ENCODE data around the gene PWWP2B.

Gene PWWP2B

DNA sequence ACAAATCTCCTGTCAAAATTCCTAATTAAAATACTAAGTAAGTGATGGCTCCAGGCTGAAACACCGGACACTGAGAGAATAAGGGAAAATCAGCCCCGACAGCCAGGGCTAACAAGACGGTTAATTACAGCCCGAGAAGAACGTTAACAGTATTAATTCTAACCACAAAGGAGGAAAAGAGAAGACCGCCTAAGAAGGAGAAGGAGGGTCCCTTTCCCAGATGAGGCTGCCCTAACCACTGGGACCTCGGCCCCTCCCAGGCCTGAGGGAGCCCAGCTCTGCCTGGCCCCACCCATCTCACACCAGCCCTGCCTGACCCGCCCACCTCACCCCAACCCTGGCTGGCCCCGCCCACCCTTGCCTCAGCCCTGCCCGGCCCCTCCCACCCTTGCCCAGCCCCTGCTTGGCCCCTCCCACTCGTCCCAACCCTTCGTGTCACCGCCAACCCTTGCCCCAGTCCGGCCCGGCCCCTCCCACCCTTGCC, 51.3 kb downstream of the PWWP2B start:
- no peaks in the 10 kb centered on the region for H3K27me3 ChIP-seq (ENCODE audit: control insufficient read depth, insufficient read depth, low read length)
- no peaks in the 10 kb centered on the region for H3K9me3 ChIP-seq (ENCODE audit: control insufficient read depth, low read length)
- H3K36me3 ChIP-seq (ENCODE audit: control insufficient read depth, insufficient read depth, low read length): no peaks in the 10 kb centered on the region
- H3K4me1 ChIP-seq (ENCODE audit: control insufficient read depth, insufficient read depth, low read length): peaks cover 59% of the 10 kb centered on the region
- H3K9ac ChIP-seq (ENCODE audit: low read length): peak overlapping the region; percentile 79
- H3K4me3 ChIP-seq (ENCODE audit: low read length): peak overlapping the region; percentile 14

DNA sequence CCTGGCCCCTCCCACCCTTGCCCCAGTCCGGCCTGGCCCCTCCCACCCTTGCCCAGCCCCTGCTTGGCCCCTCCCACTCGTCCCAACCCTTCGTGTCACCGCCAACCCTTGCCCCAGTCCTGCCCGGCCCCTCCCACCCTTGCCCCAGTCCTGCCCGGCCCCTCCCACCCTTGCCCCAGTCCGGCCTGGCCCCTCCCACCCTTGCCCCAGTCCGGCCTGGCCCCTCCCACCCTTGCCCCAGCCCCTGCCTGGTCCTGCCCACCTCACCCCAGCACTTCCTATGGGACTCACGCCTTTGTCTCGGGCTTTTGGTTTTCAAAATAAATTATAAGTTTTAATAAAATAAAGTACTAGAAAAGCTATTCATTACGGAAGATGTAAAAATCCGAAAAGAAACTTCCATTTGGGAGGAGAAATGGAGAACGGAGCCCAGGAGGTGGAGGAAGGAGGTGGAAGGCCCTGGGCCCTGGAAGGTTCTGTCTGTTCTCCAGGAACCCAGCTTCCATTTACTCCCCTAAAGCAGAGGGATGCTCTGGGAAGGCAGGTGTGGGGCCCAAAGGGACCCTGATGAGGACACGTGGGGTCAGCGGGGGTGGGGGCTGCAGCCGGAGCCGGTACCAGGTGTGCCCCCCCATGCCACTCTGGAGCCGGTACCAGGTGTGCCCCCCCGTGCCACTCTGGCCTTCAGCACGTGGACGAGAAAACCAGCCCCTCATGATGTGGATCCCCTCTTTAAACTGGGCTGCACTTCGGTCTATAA, 52.2 kb downstream of the PWWP2B start:
- H3K9ac ChIP-seq (ENCODE audit: low read length): peak overlapping the region; percentile 46
- no peaks in the 10 kb centered on the region for H3K9me3 ChIP-seq (ENCODE audit: control insufficient read depth, low read length)
- H3K4me3 ChIP-seq (ENCODE audit: low read length): no peak overlapping the region
- no peaks in the 10 kb centered on the region for H3K36me3 ChIP-seq (ENCODE audit: control insufficient read depth, insufficient read depth, low read length)
- H3K4me1 ChIP-seq (ENCODE audit: control insufficient read depth, insufficient read depth, low read length): peaks cover 68% of the 10 kb centered on the region
- H3K27me3 ChIP-seq (ENCODE audit: control insufficient read depth, insufficient read depth, low read length): no peaks in the 10 kb centered on the region

- no peak overlapping the region for H3K4me3 ChIP-seq (ENCODE audit: low read length)
- H3K4me1 ChIP-seq (ENCODE audit: control insufficient read depth, insufficient read depth, low read length): peaks cover 74% of the 10 kb centered on the region
- peak overlapping the region; percentile 46 for H3K9ac ChIP-seq (ENCODE audit: low read length)
- H3K9me3 ChIP-seq (ENCODE audit: control insufficient read depth, low read length): no peaks in the 10 kb centered on the region
- H3K27me3 ChIP-seq (ENCODE audit: control insufficient read depth, insufficient read depth, low read length): no peaks in the 10 kb centered on the region
- H3K36me3 ChIP-seq (ENCODE audit: control insufficient read depth, insufficient read depth, low read length): no peaks in the 10 kb centered on the region
Observed at GRCh38 chr10:132449811-132450181, 52.8 kb downstream of the PWWP2B start.

DNA sequence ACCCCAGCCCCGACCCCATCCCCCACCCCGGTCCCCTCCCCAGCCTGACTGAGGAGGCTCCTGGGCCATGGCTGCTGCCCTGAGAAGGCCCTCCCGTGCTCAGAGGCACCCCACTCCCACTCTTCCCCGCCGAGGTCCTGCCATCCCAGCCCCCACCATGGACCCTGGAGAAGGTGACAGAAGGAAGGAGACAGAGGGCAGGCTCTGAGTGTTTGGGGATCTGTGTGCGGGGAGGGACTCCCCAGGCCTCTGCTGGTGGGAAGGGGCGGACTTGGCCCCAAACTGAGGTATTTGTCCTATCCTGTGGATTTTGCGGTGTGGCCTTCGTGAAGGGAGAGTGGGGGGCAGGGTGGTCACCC, 53.4 kb downstream of the PWWP2B start:
- Histone ChIP-seq H3K36me3 (ENCODE audit: control insufficient read depth, insufficient read depth, low read length) (no peaks in the 10 kb centered on the region), H3K9me3 (ENCODE audit: control insufficient read depth, low read length) (no peaks in the 10 kb centered on the region), H3K9ac (ENCODE audit: low read length) (no peak overlapping the region), H3K27me3 (ENCODE audit: control insufficient read depth, insufficient read depth, low read length) (no peaks in the 10 kb centered on the region), H3K4me1 (ENCODE audit: control insufficient read depth, insufficient read depth, low read length) (peaks cover 80% of the 10 kb centered on the region), H3K4me3 (ENCODE audit: low read length) (no peak overlapping the region)

DNA sequence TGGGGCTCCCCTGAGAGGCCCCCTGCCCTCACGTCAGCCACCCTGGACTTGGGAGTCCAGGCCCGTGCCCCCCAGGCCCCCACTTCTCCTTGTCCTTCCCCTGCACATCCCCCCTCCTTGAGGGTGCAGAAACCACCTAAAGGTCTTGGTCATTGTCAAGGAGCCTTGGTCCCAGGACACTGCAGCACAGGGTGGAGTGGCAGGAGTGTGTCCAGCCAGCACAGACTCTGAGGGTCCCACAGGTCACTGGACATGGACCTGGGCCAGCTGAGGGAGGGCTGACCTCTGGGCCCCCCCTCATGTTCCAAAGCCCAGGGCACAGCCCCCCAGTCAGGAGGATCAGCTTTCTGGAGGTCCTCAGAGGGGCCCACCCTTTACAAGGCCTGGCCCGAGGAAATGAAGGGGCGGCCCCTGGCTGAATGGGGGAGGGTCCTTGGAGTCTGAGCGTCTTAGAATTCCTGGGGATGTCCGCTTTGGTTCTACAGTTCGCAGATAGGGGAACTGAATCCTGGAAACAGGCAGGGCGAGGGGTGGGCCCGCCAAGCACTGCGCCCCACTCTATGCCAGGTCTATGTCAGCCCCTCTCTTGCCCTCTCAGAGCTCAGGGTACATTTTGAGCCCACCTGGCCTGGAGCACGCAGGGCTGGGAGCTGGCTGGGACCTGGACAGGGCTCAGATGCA, 54.0 kb downstream of the PWWP2B start:
- H3K4me3 ChIP-seq (ENCODE audit: low read length): no peak overlapping the region
- no peaks in the 10 kb centered on the region for H3K9me3 ChIP-seq (ENCODE audit: control insufficient read depth, low read length)
- no peaks in the 10 kb centered on the region for H3K27me3 ChIP-seq (ENCODE audit: control insufficient read depth, insufficient read depth, low read length)
- no peaks in the 10 kb centered on the region for H3K36me3 ChIP-seq (ENCODE audit: control insufficient read depth, insufficient read depth, low read length)
- peaks cover 85% of the 10 kb centered on the region for H3K4me1 ChIP-seq (ENCODE audit: control insufficient read depth, insufficient read depth, low read length)
- H3K9ac ChIP-seq (ENCODE audit: low read length): peak overlapping the region; percentile 24

DNA sequence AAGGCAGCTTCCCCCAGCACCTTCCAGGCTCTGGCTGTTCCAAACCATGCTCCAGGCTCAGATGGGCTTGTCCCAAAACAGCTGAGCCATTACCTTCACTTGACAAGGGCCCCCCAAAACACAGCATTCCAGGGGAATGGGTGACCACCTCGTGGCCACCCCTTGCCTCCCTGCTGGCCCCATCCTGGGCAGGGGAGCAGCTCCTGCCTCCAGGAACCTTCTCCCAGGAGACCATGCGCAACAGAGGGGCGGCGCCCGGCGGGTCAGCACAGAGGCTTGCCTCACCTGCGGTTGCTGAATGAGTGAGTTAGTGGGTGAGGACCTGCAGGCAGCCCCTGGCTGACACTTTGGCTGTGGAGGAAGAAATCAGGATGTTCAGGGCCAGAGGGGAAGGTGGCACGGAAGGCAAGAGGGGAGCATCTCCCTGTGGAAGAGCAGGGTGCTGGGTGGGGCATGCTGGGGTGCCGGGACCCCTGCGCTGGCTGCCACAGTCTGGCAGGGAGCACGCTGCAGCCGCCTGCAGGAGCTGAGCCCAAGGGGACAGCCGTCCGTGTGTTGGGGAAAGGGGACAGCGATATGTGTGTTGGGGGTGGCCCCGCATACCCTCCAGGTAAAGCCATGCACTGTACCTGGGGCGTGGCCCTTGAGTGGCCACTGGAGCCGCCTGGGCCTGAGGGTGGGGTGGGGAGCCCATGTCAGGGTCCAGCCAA, 54.7 kb downstream of the PWWP2B start:
- peak overlapping the region; percentile 48 for H3K9ac ChIP-seq (ENCODE audit: low read length)
- no peaks in the 10 kb centered on the region for H3K36me3 ChIP-seq (ENCODE audit: control insufficient read depth, insufficient read depth, low read length)
- H3K4me1 ChIP-seq (ENCODE audit: control insufficient read depth, insufficient read depth, low read length): peaks cover 83% of the 10 kb centered on the region
- no peak overlapping the region for H3K4me3 ChIP-seq (ENCODE audit: low read length)
- no peaks in the 10 kb centered on the region for H3K9me3 ChIP-seq (ENCODE audit: control insufficient read depth, low read length)
- H3K27me3 ChIP-seq (ENCODE audit: control insufficient read depth, insufficient read depth, low read length): peaks cover 4% of the 10 kb centered on the region

GRCh38 chr10:132452216-132452650, 55.2 kb downstream of the PWWP2B start:
- H3K36me3 ChIP-seq (ENCODE audit: control insufficient read depth, insufficient read depth, low read length): no peaks in the 10 kb centered on the region
- H3K9me3 ChIP-seq (ENCODE audit: control insufficient read depth, low read length): no peaks in the 10 kb centered on the region
- peak overlapping the region; percentile 48 for H3K9ac ChIP-seq (ENCODE audit: low read length)
- H3K4me3 ChIP-seq (ENCODE audit: low read length): no peak overlapping the region
- H3K4me1 ChIP-seq (ENCODE audit: control insufficient read depth, insufficient read depth, low read length): peaks cover 77% of the 10 kb centered on the region
- H3K27me3 ChIP-seq (ENCODE audit: control insufficient read depth, insufficient read depth, low read length): peaks cover 4% of the 10 kb centered on the region

DNA sequence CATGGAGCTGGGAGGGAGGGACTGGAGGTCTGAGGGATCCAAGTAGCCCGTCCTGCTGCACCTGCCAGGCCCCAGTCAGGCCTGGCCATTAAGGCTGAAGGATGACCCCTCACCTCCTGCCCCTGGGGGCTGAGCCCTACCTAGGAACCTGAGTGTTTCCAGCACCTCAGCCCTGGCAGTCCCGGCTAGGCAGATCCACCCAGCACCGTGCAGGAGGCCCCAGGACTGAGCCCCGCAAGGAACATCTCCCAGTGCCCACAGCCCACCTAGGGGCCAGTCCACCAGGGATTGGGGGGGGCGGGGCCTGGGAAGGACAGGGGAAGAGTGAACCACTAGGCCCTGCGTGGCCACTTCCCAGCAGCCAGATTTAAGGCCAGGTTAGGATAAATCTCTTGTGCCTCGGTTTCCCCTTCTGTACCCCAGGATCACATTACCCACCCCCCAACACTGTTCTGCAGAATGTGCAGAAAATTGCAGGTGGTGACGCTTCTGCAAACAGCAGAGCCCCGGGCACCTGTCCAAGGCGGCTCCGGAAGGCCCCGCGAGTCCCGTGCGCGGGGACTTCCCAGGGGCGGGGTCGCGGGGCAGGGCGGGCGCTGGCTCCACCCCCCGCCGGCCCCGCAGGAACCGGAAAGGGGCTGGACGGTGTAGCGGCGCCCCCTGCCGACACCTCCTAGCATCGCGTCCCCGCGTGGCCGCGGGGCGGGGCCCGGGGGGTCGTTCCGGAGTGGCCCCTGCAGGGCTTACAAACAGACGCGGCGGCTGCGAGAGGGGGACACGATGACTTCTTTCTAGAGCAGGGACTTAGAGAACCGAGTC, 55.9 kb downstream of the PWWP2B start:
- Histone ChIP-seq H3K9me3 (ENCODE audit: control insufficient read depth, low read length) (no peaks in the 10 kb centered on the region), H3K4me1 (ENCODE audit: control insufficient read depth, insufficient read depth, low read length) (peaks cover 75% of the 10 kb centered on the region), H3K27me3 (ENCODE audit: control insufficient read depth, insufficient read depth, low read length) (peaks cover 4% of the 10 kb centered on the region), H3K4me3 (ENCODE audit: low read length) (no peak overlapping the region), H3K36me3 (ENCODE audit: control insufficient read depth, insufficient read depth, low read length) (no peaks in the 10 kb centered on the region), H3K9ac (ENCODE audit: low read length) (peak overlapping the region; percentile 48)

GRCh38 chr10:132453470-132453861, 56.5 kb downstream of the PWWP2B start:
- Histone ChIP-seq H3K4me1 (ENCODE audit: control insufficient read depth, insufficient read depth, low read length) (peaks cover 76% of the 10 kb centered on the region), H3K36me3 (ENCODE audit: control insufficient read depth, insufficient read depth, low read length) (no peaks in the 10 kb centered on the region), H3K27me3 (ENCODE audit: control insufficient read depth, insufficient read depth, low read length) (peaks cover 4% of the 10 kb centered on the region), H3K9me3 (ENCODE audit: control insufficient read depth, low read length) (no peaks in the 10 kb centered on the region), H3K4me3 (ENCODE audit: low read length) (no peak overlapping the region), H3K9ac (ENCODE audit: low read length) (peak overlapping the region; percentile 39)

DNA sequence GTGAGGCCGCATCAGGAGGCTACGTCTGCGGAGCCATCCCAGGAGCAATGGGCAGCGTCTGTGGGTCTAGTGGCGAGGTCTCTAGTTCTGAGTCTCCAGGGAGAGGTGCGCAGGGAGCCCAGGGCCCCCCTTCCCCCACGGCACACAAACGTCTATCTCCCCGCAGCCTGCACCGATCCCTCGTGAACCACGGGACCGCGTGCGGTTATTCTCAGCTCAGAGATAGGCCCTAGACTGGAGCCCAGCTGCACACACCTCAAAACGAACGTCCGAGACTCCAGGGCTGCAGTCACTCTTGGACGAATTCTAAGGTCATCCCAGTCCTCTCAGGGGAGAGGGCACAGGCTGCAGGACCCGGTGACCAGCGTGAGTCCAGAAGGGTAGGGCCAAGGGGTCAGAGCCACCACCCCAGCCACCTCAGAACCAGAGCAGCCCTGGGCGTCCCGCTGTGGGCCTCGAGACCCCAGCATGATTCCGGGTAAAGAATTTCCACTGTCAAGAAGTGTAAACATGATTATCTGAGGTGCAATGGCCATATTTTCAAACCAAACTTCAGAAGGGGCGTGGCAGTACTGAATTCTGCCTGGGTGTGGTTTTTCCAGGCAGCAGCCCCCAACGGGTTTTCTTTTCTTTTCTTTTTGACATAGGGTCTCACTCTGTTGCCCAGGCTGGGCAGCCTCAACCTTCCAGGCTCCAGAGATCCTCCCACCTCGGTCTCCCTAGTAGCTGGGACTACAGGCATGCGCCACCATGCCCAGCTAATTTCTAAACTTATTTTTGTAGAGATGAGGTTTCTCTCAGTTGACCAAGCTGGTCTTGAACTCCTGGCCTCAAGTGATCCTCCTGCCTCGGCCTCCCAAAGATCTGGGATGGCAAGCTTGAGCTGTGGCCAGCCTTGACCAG, 57.5 kb downstream of the PWWP2B start:
- no peak overlapping the region for H3K9ac ChIP-seq (ENCODE audit: low read length)
- H3K4me1 ChIP-seq (ENCODE audit: control insufficient read depth, insufficient read depth, low read length): peaks cover 84% of the 10 kb centered on the region
- no peaks in the 10 kb centered on the region for H3K9me3 ChIP-seq (ENCODE audit: control insufficient read depth, low read length)
- H3K36me3 ChIP-seq (ENCODE audit: control insufficient read depth, insufficient read depth, low read length): no peaks in the 10 kb centered on the region
- no peak overlapping the region for H3K4me3 ChIP-seq (ENCODE audit: low read length)
- peaks cover 4% of the 10 kb centered on the region for H3K27me3 ChIP-seq (ENCODE audit: control insufficient read depth, insufficient read depth, low read length)

DNA sequence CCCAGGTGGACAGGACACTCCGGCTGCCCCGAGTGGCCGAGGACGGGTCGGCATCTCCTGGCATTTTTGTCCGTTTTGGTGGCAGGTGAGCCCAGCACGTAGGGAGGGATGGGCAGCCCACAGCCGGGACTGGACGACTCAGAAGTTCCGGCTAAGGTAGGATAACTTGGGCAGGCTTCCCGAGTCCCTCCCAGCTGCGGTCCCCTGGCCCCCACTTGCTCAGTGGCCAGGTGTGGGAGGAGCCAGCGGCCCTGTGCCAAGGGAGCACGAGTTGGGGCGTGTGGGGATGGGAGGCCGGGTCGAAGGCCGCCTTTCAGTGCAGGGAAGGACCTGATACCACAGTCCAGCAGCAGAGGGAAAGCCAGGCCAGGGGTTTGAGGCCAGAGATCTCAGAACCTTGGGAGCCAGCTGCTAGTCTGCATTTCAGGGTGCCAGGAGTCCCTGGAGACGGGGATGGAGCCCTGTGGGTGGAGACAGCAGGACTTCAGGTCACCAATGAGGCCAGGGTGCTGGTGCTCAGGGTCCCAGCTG, 58.5 kb downstream of the PWWP2B start:
- Histone ChIP-seq H3K9me3 (ENCODE audit: control insufficient read depth, low read length) (no peaks in the 10 kb centered on the region), H3K36me3 (ENCODE audit: control insufficient read depth, insufficient read depth, low read length) (no peaks in the 10 kb centered on the region), H3K9ac (ENCODE audit: low read length) (no peak overlapping the region), H3K27me3 (ENCODE audit: control insufficient read depth, insufficient read depth, low read length) (peaks cover 4% of the 10 kb centered on the region), H3K4me3 (ENCODE audit: low read length) (no peak overlapping the region), H3K4me1 (ENCODE audit: control insufficient read depth, insufficient read depth, low read length) (peaks cover 88% of the 10 kb centered on the region)
